Neuronal stem cell (in vitro differentiated cells): ENCODE results near the gene NOVA2.

Source experiments
- DNase-seq: peaks from one replicate; pipeline ENCODE4 v3.0.0-alpha.2; 2013; ENCODE audit warnings: low spot score
- H2AFZ ChIP-seq: one replicate; pipeline ENCODE4 v1.6.1; 2013; ENCODE audit warnings: mild to moderate bottlenecking, low read length, inconsistent platforms
- H2AK5ac ChIP-seq: 2 replicates; pipeline ENCODE4 v1.6.1; 2013; ENCODE audit warnings: low read depth, mild to moderate bottlenecking, inconsistent platforms, low read length, moderate library complexity, mixed read lengths
- H2BK120ac ChIP-seq: 2 replicates; pipeline ENCODE4 v1.6.1; 2013; ENCODE audit warnings: low read depth, mild to moderate bottlenecking, inconsistent platforms, low read length, moderate library complexity, mixed read lengths
- H2BK12ac ChIP-seq: one replicate; pipeline ENCODE4 v1.6.1; 2013; ENCODE audit warnings: low read length, inconsistent platforms
- H2BK15ac ChIP-seq: 2 replicates; pipeline ENCODE4 v1.6.1; 2013; ENCODE audit warnings: mild to moderate bottlenecking, low read length, inconsistent platforms, mixed read lengths
- H2BK5ac ChIP-seq: one replicate; pipeline ENCODE4 v1.6.1; 2013; ENCODE audit warnings: inconsistent platforms, mild to moderate bottlenecking, low read length, moderate library complexity
- H3K14ac ChIP-seq: one replicate; pipeline ENCODE4 v1.6.1; 2013; ENCODE audit warnings: low read length, inconsistent platforms
- H3K18ac ChIP-seq: 2 replicates; pipeline ENCODE4 v1.6.1; 2013; ENCODE audit warnings: low read length, inconsistent platforms
- H3K23ac ChIP-seq: 2 replicates; pipeline ENCODE4 v1.6.1; 2013; ENCODE audit warnings: low read depth, mild to moderate bottlenecking, mixed read lengths, low read length, inconsistent platforms; ENCODE audit not compliant: poor library complexity
- H3K27ac ChIP-seq: replicated peaks from 3 replicates; pipeline ENCODE4 v1.5.1; 2013; ENCODE audit warnings: low read length, inconsistent platforms
- H3K27me3 ChIP-seq, 3 experiments: 2 replicates each; pipeline ENCODE4 v1.6.1; 2013; ENCODE audit warnings: low read length in 3 of 3, mild to moderate bottlenecking in 2 of 3, inconsistent platforms in 1 of 3, low read depth in 1 of 3, mixed read lengths in 1 of 3, moderate library complexity in 1 of 3; ENCODE audit not compliant: control insufficient read depth in 3 of 3, insufficient read depth in 3 of 3
- H3K36me3 ChIP-seq, 2 donors: replicated peaks in 1 of 2; 2 replicates each; pipeline ENCODE4 v1.6.1; 2013; ENCODE audit warnings: low read length in 2 of 2; ENCODE audit not compliant: control insufficient read depth in 2 of 2, insufficient read depth in 2 of 2
- H3K4ac ChIP-seq: 2 replicates; pipeline ENCODE4 v1.6.1; 2013; ENCODE audit warnings: inconsistent platforms, mild to moderate bottlenecking, low read length, moderate library complexity
- H3K4me1 ChIP-seq, 2 donors: 1 replicate in 1 of 2; 2 replicates in 1 of 2; pipeline ENCODE4 v1.6.1; 2013; ENCODE audit warnings: low read length in 2 of 2, low read depth in 1 of 2; ENCODE audit not compliant: control insufficient read depth in 2 of 2, insufficient read depth in 1 of 2
- H3K4me2 ChIP-seq: one replicate; pipeline ENCODE4 v1.6.1; 2013; ENCODE audit warnings: mild to moderate bottlenecking, low read length, inconsistent platforms; ENCODE audit not compliant: insufficient read depth, poor library complexity, severe bottlenecking
- H3K4me3 ChIP-seq, 2 donors: 2 replicates each; pipeline ENCODE4 v1.5.1; 2013; ENCODE audit warnings: low read length in 2 of 2, mild to moderate bottlenecking in 2 of 2, inconsistent platforms in 1 of 2, moderate library complexity in 1 of 2
- H3K79me1 ChIP-seq: one replicate; pipeline ENCODE4 v1.6.1; 2013; ENCODE audit warnings: low read depth, mild to moderate bottlenecking, inconsistent platforms, low read length, moderate library complexity
- H3K9ac ChIP-seq: one replicate; pipeline ENCODE4 v1.6.1; 2013; ENCODE audit warnings: mild to moderate bottlenecking, low read depth, low read length, inconsistent platforms; ENCODE audit not compliant: poor library complexity
- H3K9me3 ChIP-seq, 2 donors: replicated peaks in 1 of 2; 2 replicates each; pipeline versions ENCODE3 to v1.6.1; 2013; ENCODE audit warnings: low read length in 2 of 2, mild to moderate bottlenecking in 2 of 2, inconsistent platforms in 1 of 2, low read depth in 1 of 2, mixed read lengths in 1 of 2, moderate library complexity in 1 of 2; ENCODE audit not compliant: control insufficient read depth in 2 of 2, insufficient read depth in 1 of 2
- H4K8ac ChIP-seq: one replicate; pipeline ENCODE4 v1.6.1; 2013; ENCODE audit warnings: low read depth, mild to moderate bottlenecking, inconsistent platforms, low read length, moderate library complexity
- H4K91ac ChIP-seq: one replicate; pipeline ENCODE4 v1.6.1; 2013; ENCODE audit warnings: low read length, low read depth, mild to moderate bottlenecking, inconsistent platforms; ENCODE audit not compliant: poor library complexity
- WGBS, 2 donors: extraction: QIAGEN DNeasy Blood & Tissue Kit; methylation state at CpG; one replicate each; pipeline ENCODE4 v1.1.7; 2013; ENCODE audit warnings: missing lambda C conversion rate in 2 of 2, mixed read lengths in 1 of 2; ENCODE audit not compliant: insufficient read length in 2 of 2, insufficient replicate concordance in 1 of 2; ENCODE audit errors: extremely low coverage in 2 of 2; 5-methylcytosine and 5-hydroxymethylcytosine counted together

Gene NOVA2

GRCh38 chr19:46015687-46016425 is 42.2 kb upstream of the NOVA2 start:
- Histone ChIP-seq H4K8ac (no peak overlapping the region), H3K4me2 (peak overlapping the region; percentile 97)
- DNase-seq, result peak; percentile 26

GRCh38 chr19:46014941-46015686 is 41.4 kb upstream of the NOVA2 start:
- Histone ChIP-seq H3K4me1 (peaks cover 4 to 14% of the 10 kb centered on the region in 2 donors), H3K4me3 (peak overlapping the region in 1 of 2 donors; percentile 77), H3K27me3 (peaks cover 0 to 23% (median 11%) of the 10 kb centered on the region in 3 experiments), H3K14ac (no peak overlapping the region), H3K23ac (peak overlapping the region; percentile 17), H3K4ac (no peak overlapping the region), H2BK120ac (no peak overlapping the region), H3K27ac (no peak overlapping the region), H3K9me3 (no peaks in the 10 kb centered on the region), H2BK12ac (no peak overlapping the region), H3K4me2 (peak overlapping the region; percentile 99), H2BK5ac (no peak overlapping the region), H3K36me3 (peaks cover 7 to 20% of the 10 kb centered on the region in 2 donors), H2AK5ac (peak overlapping the region; percentile 87), H3K79me1 (no peaks in the 10 kb centered on the region), H2AFZ (no peak overlapping the region), H3K9ac (peak overlapping the region; percentile 95), H4K8ac (no peak overlapping the region), H4K91ac (no peak overlapping the region), H3K18ac (peak overlapping the region; percentile 92), H2BK15ac (peak overlapping the region; percentile 19)
- peak; percentile 82 for DNase-seq
- no CpG with 5 or more reads among the region's 74 CpGs for WGBS, 2 donors

More at GRCh38 chr19:46015687-46016425, 42.2 kb upstream of the NOVA2 start:
- Histone ChIP-seq H3K4ac (no peak overlapping the region), H3K27me3 (peaks cover 0 to 23% (median 11%) of the 10 kb centered on the region in 3 experiments), H3K4me3 (peak overlapping the region in 1 of 2 donors; percentile 78), H3K4me1 (peaks cover 4 to 14% of the 10 kb centered on the region in 2 donors), H2BK15ac (peak overlapping the region; percentile 81), H3K36me3 (peaks cover 5 to 16% of the 10 kb centered on the region in 2 donors), H2AK5ac (peak overlapping the region; percentile 76), H2BK12ac (peak overlapping the region; percentile 32), H3K27ac (no peak overlapping the region), H3K14ac (peak overlapping the region; percentile 65), H3K79me1 (no peaks in the 10 kb centered on the region), H4K91ac (no peak overlapping the region), H3K23ac (peak overlapping the region; percentile 92), H3K18ac (peak overlapping the region; percentile 93), H3K9me3 (no peaks in the 10 kb centered on the region), H3K9ac (peak overlapping the region; percentile 87), H2AFZ (no peak overlapping the region), H2BK5ac (peak overlapping the region; percentile 42), H2BK120ac (no peak overlapping the region)
- no CpG with 5 or more reads among the region's 63 CpGs for WGBS, 2 donors

- peaks cover 0 to 23% (median 11%) of the 10 kb centered on the region in 3 experiments for H3K27me3 ChIP-seq
- H3K14ac ChIP-seq, result no peak overlapping the region
- H3K27ac ChIP-seq, result no peak overlapping the region
- H2BK15ac ChIP-seq, result peak overlapping the region; percentile 19
- peaks cover 4 to 14% of the 10 kb centered on the region in 2 donors for H3K4me1 ChIP-seq
- H2BK120ac ChIP-seq, result no peak overlapping the region
- no CpG with 5 or more reads among the region's 8 CpGs for WGBS, 2 donors
- H4K91ac ChIP-seq, result no peak overlapping the region
- no peak overlapping the region for H4K8ac ChIP-seq
- DNase-seq, result peak; percentile 17
- no peak overlapping the region for H3K4ac ChIP-seq
- H3K9me3 ChIP-seq, result no peaks in the 10 kb centered on the region
- H3K23ac ChIP-seq, result peak overlapping the region; percentile 17
- no peak overlapping the region for H2BK5ac ChIP-seq
- peak overlapping the region; percentile 99 for H3K4me2 ChIP-seq
- peaks cover 7 to 20% of the 10 kb centered on the region in 2 donors for H3K36me3 ChIP-seq
- H3K79me1 ChIP-seq, result no peaks in the 10 kb centered on the region
- H2AK5ac ChIP-seq, result peak overlapping the region; percentile 87
- peak overlapping the region; percentile 92 for H3K18ac ChIP-seq
- H3K4me3 ChIP-seq, result peak overlapping the region in 1 of 2 donors; percentile 77
- H3K9ac ChIP-seq, result peak overlapping the region; percentile 95
- H2AFZ ChIP-seq, result no peak overlapping the region
- no peak overlapping the region for H2BK12ac ChIP-seq
Measured at GRCh38 chr19:46014534-46014933, 40.9 kb upstream of the NOVA2 start.
